ENCODE data around the gene DYRK1A.
"Not testable (repeated sequence)": the region's sequence is repeated elsewhere in the genome, so short reads cannot be mapped to it uniquely, and the experiment has no call there.

Gene DYRK1A

GRCh38 chr21:37366482-37367316 is at the start of gene DYRK1A:
Gene DYRK1A (plus strand): TSS chr21:37366773. CDS start chr21:37420375, 53,602 bp downstream.
- DNase-seq: peak; percentile 95

- no peak for DNase-seq
Measured at GRCh38 chr21:37319551-37319950, 47.0 kb upstream of the DYRK1A start.

GRCh38 chr21:37322084-37322483 is 44.5 kb upstream of the DYRK1A start:
- DNase-seq: no peak

GRCh38 chr21:37324558-37324957 is 42.0 kb upstream of the DYRK1A start:
- DNase-seq: no peak

GRCh38 chr21:37328147-37328546 is 38.4 kb upstream of the DYRK1A start:
- DNase-seq: not testable (repeated sequence)

- DNase-seq: no peak
Measured at GRCh38 chr21:37331411-37331810, 35.2 kb upstream of the DYRK1A start.

- no peak for DNase-seq
Measured at GRCh38 chr21:37335053-37335452, 31.5 kb upstream of the DYRK1A start.

GRCh38 chr21:37337179-37337578 is 29.4 kb upstream of the DYRK1A start:
- no peak for DNase-seq

- DNase-seq: no peak
Measured at GRCh38 chr21:37337831-37338230, 28.7 kb upstream of the DYRK1A start.

- no peak for DNase-seq
Measured at GRCh38 chr21:37338671-37339551, 27.7 kb upstream of the DYRK1A start.

GRCh38 chr21:37339552-37339939 is 27.0 kb upstream of the DYRK1A start:
- no peak for DNase-seq

GRCh38 chr21:37341254-37341960 is 25.2 kb upstream of the DYRK1A start:
- no peak for DNase-seq

- no peak for DNase-seq
Measured at GRCh38 chr21:37342046-37342632, 24.4 kb upstream of the DYRK1A start.

- no peak for DNase-seq
Measured at GRCh38 chr21:37346841-37347430, 19.6 kb upstream of the DYRK1A start.

GRCh38 chr21:37348664-37349063 is 17.9 kb upstream of the DYRK1A start:
- DNase-seq: no peak

- no peak for DNase-seq
Measured at GRCh38 chr21:37350472-37350871, 16.1 kb upstream of the DYRK1A start.

GRCh38 chr21:37356706-37357105 is 9.9 kb upstream of the DYRK1A start:
- no peak for DNase-seq

- DNase-seq: no peak
Measured at GRCh38 chr21:37357691-37358090, 8.9 kb upstream of the DYRK1A start.

GRCh38 chr21:37358397-37358796 is 8.2 kb upstream of the DYRK1A start:
- DNase-seq: no peak

- no peak for DNase-seq
Measured at GRCh38 chr21:37363936-37364335, 2.6 kb upstream of the DYRK1A start.

- DNase-seq: no peak
Measured at GRCh38 chr21:37364722-37365121, 1.9 kb upstream of the DYRK1A start.

Data from 8988T (cell line).